Stimulated activated CD4-positive, alpha-beta T cell treated with anti-CD3 and anti-CD28 coated beads, Interleukin-4, amount 100 ng/mL, for 48 hours (primary cell): Measurements from ENCODE around the gene DDX20.
A peak's percentile ranks its signal among the peaks of the same experiment; 100 is the strongest.

ENCODE experiments used
- DNase-seq, 2 donors: peaks; one replicate each; pipeline ENCODE4 v3.0.0-alpha.2; 2020; ENCODE audit warnings: low read depth in 2 of 2

The DDX20 gene

GRCh38 chr1:111755331-111756123 lies at the start of gene DDX20:
Gene DDX20 (plus strand): TSS chr1:111755901. CDS start chr1:111755925, 24 bp downstream.
- peak; percentile 89 for DNase-seq

GRCh38 chr1:111706921-111707320 lies 48.8 kb upstream of the DDX20 start:
- no peak for DNase-seq

GRCh38 chr1:111707906-111708305 lies 47.8 kb upstream of the DDX20 start:
- no peak for DNase-seq

GRCh38 chr1:111709986-111710385 lies 45.7 kb upstream of the DDX20 start:
- no peak for DNase-seq

GRCh38 chr1:111716333-111716732 lies 39.4 kb upstream of the DDX20 start:
- DNase-seq = no peak

GRCh38 chr1:111717450-111717849 lies 38.3 kb upstream of the DDX20 start:
- no peak for DNase-seq

GRCh38 chr1:111719135-111719534 lies 36.6 kb upstream of the DDX20 start:
- DNase-seq = no peak

GRCh38 chr1:111719674-111720132 lies 36.0 kb upstream of the DDX20 start:
- no peak for DNase-seq

GRCh38 chr1:111720274-111720976 lies 35.3 kb upstream of the DDX20 start:
- DNase-seq = no peak

- DNase-seq = no peak
Measured at GRCh38 chr1:111720977-111721786, 34.5 kb upstream of the DDX20 start.

GRCh38 chr1:111723091-111723806 lies 32.5 kb upstream of the DDX20 start:
- no peak for DNase-seq

GRCh38 chr1:111723871-111724270 lies 31.8 kb upstream of the DDX20 start:
- no peak for DNase-seq

GRCh38 chr1:111725192-111725591 lies 30.5 kb upstream of the DDX20 start:
- DNase-seq = no peak

GRCh38 chr1:111727056-111727455 lies 28.6 kb upstream of the DDX20 start:
- no peak for DNase-seq

GRCh38 chr1:111729271-111729921 lies 26.3 kb upstream of the DDX20 start:
- DNase-seq = no peak

GRCh38 chr1:111729946-111730681 lies 25.6 kb upstream of the DDX20 start:
- no peak for DNase-seq

GRCh38 chr1:111730706-111731105 lies 25.0 kb upstream of the DDX20 start:
- no peak for DNase-seq

GRCh38 chr1:111731956-111732355 lies 23.7 kb upstream of the DDX20 start:
- no peak for DNase-seq

GRCh38 chr1:111732718-111733117 lies 23.0 kb upstream of the DDX20 start:
- DNase-seq = no peak
